Stimulated activated CD4-positive, alpha-beta T cell treated with anti-CD3 and anti-CD28 coated beads, Interleukin-15, amount 100 ng/mL, for 24 hours (primary cell): ENCODE data around the gene GPS2.
A peak's percentile ranks its signal among the peaks of the same experiment; 100 is the strongest.

Experiments
- DNase-seq: peaks from one replicate; pipeline ENCODE4 v3.0.0-alpha.2; 2020

Gene GPS2

GRCh38 chr17:7315570-7316235 lies 543 bp upstream of the GPS2 start:
- no peak for DNase-seq

- DNase-seq = peak; percentile 45
Observed at GRCh38 chr17:7313890-7314718, 1.1 kb downstream of the GPS2 start.

DNA sequence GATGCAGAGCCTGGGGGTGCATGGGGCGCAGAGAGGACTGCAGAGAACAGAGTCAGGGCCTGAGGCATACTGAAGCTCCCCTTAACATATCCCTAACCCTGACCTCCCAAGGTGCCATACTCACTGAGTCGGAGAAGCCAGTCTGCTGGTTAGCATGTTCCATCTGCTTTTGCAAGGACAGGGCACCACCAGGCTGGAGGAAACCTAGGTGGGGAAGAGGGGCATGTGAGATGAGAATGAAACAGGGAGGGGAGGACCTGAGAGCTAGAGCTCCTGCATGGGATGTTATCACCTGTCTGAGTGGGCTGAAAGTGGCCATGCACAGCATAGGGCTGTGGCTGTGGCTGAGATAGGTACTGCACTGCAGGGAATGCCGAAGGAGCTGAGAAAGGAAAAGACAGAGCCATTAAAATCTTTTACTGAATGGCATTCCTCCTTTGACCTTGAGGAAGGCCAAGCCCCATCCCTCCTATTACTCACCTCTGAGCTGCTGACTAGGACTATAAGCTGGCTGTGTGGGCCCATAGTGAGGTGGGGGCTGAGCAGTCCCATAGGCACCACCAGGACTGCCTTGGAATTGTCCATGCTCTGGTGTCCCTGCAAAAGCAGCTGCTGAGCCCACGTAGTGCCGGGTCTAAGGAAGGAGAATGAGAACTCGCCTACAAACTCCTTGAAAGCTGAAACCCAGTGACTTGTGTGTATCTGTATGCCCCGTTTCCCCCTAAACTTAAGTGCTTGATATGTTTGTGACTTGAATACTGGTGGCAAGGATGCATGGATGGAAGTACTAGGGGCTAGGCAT lies 1.9 kb downstream of the GPS2 start:
- peak; percentile 51 for DNase-seq

DNA sequence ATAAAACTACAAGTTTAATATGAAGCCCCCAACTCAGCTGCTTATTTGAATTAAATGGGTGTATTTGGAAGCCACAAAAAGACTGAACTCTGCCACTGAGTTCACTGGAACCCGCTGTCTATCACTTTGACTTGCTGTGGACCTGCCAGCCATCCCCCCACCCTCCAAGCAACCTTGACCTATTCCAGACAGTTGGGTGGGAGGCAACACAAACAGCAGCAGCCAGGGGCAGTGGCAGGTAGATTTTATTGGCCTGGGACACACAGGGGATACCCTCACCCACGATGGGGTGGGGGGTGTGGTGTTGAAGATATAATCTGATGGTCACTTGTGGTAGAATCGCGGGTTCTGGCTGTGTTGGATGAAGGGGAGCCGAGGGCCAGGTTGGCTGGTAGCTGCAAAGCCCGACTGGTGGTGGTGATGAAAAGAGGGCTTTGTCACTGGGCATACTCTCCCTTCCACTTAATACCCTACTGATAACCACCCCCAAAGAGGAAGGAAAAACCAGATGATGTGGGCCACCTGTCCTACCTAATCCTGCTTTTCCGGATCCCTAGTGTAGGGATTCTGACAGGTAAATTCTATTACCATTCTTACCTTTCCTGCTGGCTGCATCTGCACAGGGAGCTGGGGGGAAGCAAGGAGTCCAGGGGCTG lies 2.6 kb downstream of the GPS2 start:
- DNase-seq = no peak

- no peak for DNase-seq
Observed at GRCh38 chr17:7311110-7311705, 4.0 kb downstream of the GPS2 start.

GRCh38 chr17:7309628-7310027 lies 5.5 kb downstream of the GPS2 start:
- no peak for DNase-seq

DNA sequence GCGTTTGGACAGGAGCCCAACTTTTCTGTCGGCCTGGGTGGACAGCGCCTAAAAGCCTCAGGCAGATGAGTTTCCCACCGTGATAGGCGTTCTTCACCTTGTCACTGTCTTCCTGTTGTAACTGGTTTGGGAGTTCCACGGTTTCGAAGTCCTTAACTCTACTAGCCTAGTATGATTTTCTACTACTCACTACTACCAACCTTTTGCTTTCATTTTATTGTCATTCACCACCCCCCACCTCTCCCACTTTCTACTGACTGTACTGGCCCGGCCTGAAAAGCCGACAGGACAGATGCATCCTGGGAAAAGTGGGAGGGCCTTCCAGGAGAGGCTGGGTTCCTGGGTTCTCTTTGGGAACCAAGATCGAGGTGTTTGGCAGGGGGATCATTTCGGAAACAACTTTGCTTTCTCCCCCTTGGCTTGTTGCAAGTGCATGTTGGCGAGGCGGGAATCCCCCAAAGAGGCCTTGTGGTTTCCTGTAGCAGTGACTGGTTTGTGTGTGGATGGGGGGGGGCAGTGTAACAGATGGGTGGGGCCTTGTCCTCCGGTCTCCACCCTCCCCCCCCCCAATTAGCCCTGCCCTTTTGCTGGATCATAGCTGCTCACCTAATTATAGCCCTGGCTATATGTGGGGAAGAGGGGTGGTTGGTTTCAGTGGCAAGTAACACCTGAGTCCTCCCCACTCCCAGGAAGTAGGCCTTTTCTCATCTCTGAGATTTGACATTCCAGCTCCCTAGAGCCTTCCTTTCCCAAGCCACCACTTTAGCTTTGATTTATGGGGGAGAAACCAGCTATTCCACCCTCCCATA lies 6.3 kb downstream of the GPS2 start:
- DNase-seq = peak; percentile 88

- peak; percentile 60 for DNase-seq
Observed at GRCh38 chr17:7307686-7308624, 7.2 kb downstream of the GPS2 start.

DNA sequence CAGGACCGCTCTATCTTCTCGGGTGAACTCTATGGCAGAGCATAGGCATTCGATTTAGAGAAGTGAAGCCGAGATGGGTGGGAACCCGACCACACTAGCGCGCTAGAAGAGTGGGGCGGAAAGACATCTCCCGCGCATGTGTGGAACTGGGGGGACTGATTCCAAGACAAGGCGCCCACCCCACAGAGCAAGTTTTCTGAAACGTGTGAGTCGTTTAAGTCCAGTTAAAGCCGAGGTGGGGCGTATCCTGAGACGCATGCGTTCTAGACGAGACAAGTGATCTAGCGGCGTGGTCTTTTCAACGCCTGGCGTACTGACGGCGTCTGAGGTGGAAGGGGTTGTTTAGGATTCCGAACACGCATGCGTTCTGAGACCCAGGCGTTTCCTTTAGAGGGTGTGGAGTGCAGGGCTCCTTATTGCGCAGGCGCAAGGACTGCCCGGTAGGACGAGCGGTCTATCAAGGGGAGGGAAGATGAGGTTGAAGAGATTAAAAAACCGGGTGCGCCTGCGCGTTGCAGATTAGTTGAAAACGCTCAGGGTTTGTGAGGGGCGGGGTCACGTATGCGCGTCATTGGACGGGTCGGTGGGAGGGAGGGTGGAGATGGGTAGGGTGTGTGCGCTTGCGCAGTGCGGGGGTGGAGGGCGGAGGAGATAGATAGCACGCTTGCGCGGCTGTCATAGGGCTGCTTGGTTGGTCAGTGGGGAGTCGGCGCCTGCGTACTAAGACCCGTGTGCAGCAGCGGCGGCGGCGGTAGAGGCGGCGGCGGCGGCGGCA lies 8.1 kb downstream of the GPS2 start, which contains the start of gene EIF5A:
TSS of gene EIF5A (plus strand) at position 718 of the 775 bp plus-strand sequence. CDS start 2,008 bp downstream, outside the sequence.
- DNase-seq = peak; percentile 100

DNA sequence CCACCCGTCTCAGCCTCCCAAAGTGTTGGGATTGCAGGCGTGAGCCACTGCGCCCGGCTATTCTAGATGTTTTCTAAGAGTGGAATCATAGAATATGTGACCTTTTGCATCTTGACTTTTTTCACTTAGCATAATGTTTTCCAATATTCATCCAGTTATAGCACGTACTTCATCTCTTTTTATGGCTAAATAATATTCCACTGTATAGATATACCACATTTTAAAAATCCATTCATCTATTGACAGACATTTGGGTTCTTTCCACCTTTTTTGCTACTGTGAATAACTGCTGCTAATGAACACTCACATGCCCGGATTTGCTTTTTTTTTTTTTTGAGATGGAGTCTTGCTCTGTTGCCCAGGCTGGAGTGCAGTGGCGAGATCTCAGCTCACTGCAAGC lies 11.0 kb downstream of the GPS2 start:
- no peak for DNase-seq

GRCh38 chr17:7296189-7296861 lies 18.8 kb downstream of the GPS2 start:
- peak; percentile 80 for DNase-seq

GRCh38 chr17:7295230-7296180 lies 19.7 kb downstream of the GPS2 start:
- no peak for DNase-seq

GRCh38 chr17:7294614-7295153 lies 20.5 kb downstream of the GPS2 start, which contains the start of gene YBX2:
Gene YBX2, minus strand, starts transcription at chr17:7294639. Its CDS starts 139 bp downstream, at chr17:7294500.
- DNase-seq = peak; percentile 87

- peak; percentile 49 for DNase-seq
Observed at GRCh38 chr17:7293816-7294613, 21.1 kb downstream of the GPS2 start.

DNA sequence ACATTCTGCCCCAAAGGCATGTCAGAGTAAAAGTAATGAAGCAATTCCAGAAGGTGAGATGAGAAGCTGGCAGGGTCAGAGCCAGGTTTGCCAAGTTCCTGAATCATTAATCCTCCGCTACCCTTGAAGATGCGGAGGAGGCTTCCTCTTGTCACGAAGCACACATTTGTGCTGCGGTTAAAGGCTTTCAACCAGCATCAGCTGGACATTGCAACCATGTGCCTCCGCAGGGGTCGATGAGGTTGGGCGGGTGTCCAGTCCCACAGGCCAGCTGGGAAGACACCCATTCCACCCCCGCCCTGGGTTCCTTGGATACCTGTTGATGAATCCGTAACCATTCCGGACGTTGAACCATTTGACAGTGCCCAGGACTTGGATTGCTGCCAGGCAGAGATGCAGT lies 22.0 kb downstream of the GPS2 start:
- no peak for DNase-seq

DNA sequence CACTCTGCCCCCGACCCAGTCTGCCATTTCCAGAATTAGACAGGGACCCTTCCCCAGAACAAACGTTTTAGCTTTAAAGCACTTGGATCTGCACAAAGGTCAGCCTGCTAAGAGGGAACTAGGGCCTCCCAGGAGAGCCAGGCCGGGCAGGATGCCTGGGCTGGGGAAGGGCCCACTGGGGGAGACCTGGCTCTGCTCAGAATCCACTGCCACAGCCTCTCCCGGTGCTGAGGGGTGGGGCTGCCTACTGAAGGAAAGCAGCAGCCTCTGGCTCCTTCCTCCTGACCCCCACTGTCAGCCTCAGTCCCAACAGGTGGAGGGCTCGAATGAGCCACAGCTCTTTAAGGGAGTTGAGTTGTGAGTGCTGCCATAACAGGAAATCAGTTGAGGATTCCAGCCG lies 22.4 kb downstream of the GPS2 start:
- DNase-seq = no peak
